ENCODE results near the gene FUT9.

The FUT9 gene

DNA sequence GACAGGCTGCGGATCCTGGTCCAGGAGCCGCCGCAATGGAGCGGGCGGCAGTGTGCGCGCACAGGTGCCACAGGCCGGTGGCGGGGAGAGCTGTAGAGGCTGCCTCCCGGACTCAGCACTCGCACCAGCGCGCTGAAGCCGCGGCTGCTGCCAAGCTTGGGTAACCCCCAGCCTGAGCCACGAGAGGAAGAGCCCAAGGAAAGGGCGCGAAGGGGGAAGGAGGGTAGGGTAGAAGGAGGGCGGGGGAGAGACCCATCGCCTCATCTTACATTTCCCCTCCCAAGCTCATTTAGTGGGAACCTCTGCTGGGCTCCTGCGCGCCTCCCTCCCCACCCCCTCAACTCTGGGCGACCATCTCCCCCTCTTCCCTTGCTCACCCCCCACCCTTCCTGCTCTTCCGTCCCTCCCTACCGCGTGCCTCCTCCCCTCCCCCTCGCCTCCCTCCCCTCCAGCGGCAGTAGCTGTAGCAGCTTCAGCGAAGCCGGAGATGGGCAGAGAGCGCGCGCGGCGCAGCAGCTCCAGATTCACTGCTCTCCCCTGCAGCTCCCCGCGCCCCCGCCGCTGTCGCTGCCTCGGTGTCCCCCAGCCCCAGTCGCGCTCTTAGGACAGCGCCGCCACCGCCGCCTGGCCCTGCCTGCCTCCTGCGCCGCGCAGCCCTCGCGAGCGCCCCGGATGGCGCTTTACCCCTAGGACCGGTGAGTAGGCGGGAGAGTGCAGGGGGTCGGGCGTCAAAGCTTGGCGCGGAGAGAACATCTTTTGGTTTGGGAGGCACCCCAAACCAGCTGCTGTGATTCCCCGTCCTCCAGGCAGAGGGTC is at the start of gene FUT9:
Gene FUT9, plus strand, starts transcription at position 457 of the 816 bp plus-strand sequence. CDS start 187,182 bp downstream, outside the sequence.
- peak in 55 of 56 donors; percentile 60 to 96 (median 89) for DNase-seq

DNA sequence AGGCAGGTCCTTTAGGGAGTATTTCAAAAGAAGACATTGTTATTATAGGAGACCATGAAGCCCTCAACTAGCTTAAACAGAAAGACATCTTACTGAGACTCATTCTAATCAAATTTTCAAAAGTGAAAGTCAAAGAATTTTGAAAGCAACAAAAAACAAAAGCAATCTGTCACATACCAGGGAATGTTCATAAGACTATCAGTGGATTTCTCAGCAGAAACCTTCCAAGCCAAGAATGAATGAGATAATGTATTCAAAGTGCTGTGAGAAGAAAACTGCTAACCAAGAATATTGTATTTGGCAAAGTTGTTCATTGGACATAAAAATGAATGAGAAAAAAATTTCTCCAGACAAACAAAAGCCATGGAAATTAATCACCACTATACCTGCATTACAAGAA is 48.2 kb upstream of the FUT9 start:
- DNase-seq: no peak

DNA sequence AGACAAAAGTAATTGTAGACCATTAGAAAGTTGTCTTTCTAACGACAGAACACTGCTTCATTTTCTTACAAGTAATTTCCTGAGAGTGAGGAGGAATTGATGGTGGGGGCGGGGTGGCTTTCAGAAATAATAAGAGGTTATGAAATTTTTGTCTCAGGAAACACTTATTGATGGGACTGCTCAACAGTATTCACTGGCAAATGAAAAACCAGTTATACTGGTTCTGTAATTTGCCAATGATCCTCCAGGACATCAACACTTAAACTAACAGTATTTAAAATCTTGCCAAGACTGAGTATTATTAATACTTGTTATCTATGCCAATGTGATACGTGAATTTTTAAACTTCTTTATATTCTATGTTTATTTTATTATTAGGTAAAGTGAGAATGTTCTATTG is 41.8 kb upstream of the FUT9 start:
- DNase-seq: no peak

DNA sequence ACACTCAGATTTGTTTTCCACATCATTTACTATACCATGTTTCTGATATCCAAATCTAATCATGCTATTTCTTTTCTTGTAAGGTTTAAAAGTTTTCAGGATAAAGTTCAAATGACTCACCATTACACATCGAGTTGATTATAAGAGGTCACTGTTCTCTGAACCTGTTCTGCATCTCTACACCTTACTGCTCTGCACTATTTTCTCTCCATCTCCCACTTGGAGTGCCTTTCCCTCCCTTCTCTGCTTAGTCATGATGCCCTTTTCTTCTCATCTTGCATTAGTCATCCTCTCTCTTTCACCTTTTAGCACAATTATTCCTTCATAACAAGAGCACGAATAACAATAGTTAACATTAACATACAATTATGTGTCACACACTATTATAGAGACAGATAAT is 37.5 kb upstream of the FUT9 start:
- no peak for DNase-seq

DNA sequence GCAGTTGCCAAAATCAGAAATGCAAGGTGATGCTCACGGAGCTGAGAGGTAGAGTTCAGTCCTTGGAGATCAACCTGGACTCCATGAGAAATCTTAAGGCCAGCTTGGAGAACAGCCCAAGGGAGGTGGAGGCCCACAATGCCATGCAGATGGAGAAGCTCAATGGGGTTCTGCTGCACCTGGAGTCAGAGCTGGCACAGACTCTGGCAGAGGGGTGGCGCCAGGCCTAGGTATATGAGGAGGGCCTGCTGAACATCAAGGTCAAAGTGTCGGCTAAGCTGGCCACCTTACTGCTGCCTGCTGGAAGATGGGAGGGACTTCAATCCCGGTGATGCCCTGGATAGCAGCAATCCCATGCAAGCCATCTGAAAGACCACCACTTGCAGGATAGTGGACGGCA is 23.9 kb upstream of the FUT9 start:
- no peak for DNase-seq

DNA sequence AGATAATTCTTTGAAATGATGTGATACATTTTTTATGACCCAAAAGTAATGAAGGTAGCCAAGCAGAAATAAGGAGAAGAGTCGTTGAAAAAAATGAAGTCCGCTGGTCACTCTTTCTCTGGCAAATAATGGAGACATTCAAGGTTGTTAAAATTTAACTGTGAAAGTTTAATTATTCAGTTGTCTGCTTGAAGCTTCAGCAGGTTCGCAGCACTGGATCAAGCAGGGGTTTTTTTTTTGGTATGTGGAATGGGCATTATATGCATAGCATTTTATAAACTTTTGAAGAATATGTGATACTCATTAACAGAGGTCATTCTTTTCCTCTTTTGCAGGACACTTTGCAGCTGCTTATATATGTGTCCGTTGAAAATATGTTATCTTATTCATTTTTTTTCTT is 21.6 kb upstream of the FUT9 start:
- no peak for DNase-seq

DNA sequence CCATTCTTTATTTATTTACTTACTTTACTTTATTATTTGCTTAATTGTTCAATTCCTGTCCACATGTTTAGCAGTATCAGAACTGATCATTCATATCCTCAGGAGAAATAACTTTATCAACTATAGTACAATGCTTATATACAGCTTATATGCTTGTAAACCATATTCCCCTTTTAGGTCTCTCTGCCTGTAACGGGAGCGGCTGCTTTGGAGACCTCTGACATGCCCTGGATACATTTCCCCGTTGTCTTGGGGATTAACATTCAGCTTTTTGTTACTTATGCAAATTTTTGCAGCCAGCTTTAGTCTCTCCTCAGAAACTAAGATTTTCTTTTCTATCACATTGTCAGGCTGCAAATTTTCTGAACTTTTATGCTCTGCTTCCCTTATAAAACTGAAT is 17.6 kb upstream of the FUT9 start:
- no peak for DNase-seq

DNA sequence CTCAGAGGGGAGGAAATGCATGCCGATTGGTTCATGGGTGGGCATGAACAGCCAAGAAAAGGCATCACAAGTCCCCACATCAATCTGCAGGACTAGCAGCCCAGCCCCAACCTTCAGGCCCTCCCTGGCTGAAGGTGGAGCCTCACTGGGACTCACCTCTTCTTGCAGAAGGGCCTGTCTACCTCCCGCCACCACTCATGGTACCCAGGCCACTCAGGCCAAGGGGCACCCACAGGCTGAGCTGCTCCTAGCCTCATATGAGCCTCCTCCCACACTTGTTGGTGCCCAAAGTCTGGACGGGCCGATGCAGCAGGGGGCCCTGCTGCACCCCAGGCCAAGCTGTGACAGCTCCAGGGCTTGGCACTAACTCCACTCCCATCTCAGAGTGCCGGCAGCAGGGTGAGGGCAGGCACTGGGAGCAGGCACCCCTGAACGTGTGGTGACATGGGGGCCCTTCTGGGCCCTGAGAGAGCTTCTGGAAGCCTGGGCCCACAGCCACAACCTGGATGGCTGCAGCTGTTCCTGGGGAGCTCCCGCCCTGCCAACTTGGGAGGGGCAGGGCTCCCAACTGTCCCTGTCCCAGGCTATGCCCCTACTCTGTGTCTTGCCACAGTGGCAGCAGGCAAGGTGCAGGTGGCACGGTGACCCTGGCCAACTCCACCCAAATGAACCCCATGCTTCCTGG is 13.7 kb upstream of the FUT9 start:
- no peak for DNase-seq

DNA sequence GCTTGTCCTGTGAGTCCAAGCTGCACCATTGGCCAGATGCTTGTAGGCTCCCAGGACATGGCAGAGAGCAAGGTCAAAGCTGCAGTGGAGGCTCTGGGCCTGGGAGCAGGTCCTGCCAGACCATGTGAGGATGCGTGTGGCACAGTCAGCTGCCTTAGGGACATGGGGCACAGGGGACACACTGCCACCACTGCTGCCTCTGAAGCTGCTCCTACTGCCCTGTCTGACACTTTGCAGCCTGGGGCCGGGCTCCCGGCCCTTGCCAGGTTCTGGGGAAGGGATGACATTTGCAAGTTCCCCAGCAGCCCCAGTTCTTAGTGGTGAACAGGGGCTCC is 13.2 kb upstream of the FUT9 start:
- DNase-seq: no peak

DNA sequence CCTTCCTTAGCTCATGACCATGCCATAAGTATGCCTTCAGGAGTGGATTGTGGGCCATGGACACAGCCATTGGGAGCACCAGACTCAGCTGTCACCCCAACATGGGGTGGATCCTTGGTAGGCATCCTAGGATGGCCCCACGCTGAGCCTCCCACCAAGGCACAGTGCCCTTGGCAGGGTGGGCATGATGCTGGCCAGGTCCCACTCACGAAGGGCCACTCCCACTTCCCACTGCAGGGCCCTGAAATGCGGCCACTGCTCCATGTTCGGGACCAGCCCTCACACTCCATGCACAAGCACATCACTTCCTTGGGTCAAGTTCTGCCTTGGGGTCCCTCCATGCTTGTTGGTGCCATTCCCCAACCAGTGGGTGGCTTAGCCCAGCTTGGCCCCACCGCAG is 12.9 kb upstream of the FUT9 start:
- no peak for DNase-seq

DNA sequence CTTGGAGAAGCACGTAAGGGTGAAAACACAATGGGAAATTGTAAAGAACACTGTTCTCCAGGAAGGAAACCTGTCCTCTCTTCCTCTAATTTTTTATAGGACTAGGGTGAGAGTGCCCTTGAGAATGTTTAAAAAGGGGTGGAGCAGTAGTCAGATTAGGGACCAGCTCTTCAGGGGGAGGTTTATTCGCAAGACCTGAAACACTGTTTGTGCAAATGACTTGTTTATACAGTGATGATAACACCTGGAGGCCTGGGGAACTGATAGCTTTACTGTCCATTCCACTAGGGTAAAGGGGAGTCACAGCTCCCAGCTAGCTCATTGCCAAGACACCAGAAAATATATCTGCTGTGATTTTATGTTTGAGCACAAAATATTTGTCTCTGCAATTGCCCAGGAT is 8.1 kb upstream of the FUT9 start:
- DNase-seq: no peak

DNA sequence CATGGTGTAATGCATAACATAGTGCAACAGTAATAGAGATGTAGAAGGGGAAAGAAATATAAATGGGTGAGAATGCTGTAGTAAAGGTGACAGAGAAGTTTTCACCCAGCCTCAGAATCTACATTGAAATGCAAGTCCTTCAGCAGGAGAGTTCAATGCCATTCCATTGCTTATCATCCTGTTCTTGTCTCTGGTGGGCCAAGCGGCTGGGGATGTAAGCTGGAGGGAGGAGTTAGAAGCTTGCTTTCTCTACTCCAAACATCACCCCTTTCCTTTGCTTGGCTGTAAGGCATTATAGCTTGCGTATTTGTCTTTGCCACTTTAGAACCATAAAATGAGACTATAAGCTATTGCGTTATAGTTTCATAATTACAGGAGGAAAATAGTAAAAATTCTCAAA is 2.2 kb upstream of the FUT9 start:
- DNase-seq: no peak

DNA sequence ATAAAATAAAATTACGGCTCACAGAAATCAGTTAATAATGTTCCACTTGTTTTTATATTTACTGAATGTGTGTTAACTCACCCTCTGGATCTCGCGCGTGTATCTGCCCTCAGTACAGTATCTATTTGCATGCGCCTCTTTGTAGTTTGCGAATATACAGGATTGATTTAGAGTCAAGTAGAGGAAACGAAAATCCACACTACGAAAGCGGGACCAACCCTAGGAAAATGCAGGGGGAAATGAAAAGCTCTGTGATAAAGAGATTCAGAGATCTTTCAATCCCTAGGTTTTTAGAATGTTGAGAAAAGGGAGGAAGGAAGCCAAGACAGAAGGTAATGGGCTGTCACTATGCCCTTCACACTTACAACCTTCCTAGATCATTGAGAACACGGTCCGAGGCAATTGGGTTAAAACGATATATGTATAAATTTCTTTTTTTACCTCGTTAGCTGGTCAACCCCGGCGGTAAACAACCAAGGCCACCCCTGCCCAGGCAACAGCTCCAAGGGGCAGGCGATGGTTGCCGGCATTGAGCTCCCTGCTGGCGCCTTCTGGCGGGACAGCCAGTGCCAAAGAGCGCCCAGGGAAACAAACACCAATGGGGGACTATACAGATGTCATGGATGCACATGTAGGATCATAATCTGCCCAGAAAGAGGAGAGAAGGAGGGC is 792 bp upstream of the FUT9 start:
- DNase-seq: peak in 40 of 56 donors; percentile 36 to 93 (median 82)

DNA sequence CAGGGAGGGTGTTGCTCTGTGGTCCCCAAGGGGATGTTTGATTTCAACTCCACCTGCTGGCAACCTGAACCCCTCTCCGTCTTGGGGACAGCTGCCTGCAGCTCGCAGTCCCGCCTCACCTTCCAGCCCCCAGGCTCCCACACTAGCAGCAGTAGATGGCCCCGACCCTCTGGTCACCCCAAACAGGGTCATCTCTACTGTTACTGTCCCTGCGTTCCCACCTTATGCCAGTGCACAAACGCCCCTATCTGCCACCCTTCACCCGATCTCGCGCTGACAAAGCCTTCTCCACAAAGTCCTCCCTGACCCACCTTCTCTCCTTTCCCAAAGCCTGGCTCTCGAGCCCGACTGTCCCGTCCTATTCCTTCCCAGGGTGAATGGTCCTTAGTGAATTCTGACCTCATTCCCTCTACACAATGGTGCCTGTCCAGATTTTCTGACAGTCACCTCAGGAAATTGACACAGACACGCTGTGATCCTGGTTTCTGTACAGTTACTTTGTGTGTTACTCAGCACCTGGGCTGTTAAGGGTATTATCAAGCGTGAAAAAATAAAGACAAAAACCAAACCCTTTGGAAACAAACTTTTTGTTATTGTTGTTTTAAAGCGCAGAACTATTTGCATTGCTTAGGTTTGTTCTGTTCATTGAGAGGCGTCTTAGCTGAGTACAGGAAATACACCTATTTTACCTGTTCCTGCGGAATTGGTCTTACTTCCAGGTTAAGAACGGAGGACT is 728 bp downstream of the FUT9 start:
- DNase-seq: peak in 32 of 56 donors; percentile 25 to 81 (median 58)

DNA sequence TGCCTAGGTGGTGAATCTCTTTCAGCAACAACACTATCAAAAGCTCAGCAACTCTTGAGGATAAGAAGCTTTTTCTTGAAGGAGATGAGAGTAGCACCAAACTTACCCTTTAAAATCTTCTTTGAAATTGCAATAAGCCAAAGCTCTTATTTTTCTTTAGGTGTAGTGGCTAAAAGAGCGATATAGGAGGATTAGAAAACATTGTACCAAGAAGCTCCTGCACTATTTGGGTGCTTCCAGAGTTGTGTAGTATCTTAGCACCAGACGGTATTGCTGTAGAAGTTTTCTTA is 1.2 kb downstream of the FUT9 start:
- no peak for DNase-seq

DNA sequence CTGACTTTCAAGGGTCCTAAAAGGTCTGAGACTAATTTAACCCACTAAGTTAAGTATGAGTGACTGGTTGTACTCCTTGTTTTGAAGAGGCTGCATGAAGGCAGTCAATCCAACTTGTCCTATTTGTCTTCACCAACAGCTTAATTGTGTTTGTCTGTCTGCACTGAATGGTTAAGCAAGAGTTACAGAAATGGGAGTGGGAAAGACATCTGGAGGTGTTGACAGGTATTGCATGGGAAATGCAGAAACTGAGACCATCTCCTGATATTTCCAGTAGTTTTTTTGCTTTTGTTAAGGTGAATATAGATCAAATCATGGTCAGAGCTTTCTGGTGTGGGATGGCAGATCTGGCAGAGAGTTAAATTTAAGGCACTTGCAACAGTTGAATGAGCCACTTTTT is 6.5 kb downstream of the FUT9 start:
- no peak for DNase-seq

DNA sequence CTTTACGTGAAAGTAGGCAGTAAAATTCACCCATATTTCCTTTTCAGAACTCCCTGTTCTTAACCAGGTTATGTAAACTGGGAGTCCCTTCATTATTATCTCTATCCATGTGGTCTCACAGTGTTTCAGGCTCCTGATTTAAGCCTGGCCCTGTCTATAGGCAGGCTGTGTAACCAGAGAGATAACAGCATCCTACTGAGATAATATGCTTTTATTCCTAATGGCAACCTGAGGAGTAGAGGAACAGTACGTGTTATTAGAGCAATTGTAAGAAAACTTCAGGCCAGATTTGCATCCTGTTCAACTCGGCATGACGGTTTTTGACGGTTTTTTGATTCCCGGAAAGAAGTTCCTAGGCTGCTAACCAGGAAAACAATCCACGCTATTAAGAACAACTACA is 16.9 kb downstream of the FUT9 start:
- no peak for DNase-seq

DNA sequence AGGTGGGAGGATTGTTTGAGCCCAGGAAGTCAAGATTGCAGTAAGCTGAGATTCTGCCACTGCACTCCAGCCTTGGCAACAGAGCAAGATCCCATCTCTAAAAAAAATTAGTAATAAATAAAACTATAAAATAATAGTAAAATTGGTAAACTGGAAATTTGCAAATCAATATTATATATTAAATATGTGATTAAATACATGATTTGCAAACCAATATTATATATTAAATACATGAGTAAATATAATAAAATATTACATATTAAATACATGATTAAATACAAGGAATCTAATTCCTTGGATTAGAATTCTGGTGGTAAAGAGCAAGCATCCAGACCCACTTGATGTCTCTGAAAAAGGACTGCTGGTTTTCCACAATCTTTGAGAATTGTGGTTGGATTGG is 35.8 kb downstream of the FUT9 start:
- no peak for DNase-seq

DNA sequence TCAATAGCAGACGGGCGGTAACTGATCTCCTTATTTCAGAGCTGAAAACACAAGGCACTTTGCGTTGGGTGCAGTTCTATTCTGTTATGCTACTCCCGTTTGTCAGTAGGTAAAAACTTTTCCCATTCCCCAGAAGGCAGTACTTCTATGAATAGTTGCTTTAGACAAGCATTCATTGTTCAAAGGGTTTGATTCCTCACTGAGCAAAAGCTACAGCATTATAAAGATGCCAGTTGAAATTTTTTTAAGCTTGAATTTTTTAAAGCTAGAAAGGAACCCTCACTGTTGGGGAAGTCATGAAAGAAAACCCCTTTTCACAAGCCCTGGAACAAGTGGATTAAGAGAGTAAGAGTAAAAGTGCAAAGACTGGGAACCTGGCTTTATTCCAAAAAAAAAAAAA is 42.3 kb downstream of the FUT9 start:
- peak in 1 of 56 donors; percentile 18 for DNase-seq

DNA sequence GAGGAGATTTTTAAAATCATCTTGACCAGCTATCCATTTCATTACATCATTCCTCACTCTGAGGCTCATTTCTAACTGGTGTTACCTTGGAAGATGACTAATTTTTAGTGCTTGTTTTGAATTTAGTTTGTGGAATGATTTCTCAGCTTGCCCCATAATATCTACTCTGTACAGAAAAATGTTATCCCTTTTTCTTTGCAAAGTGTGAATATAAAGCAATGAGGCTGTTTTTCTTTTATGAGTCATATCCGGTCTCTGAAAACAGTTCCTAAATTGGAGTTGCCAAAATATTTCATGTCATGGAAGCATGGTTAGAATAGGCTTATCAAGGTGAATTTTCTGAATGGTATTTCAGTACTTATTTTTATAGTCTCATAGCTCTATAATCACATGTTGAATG is 43.8 kb downstream of the FUT9 start:
- DNase-seq: no peak

DNA sequence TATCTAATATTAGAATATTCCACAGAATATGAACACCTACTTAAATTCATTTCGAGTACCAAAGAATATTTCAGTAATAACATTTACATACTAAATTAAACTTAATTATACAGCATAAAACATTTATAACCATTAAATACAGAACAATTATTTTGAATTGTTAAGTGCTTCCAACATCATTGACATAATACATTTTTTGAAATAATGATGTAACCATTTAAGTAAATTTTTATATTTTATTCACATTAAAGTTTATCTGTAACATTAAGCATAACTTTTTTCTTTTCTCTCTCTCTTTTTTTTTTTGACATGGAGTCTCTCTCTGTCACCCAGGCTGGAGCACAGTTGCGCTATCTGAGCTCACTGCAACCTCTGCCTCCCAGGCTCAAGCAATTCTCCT is 44.5 kb downstream of the FUT9 start:
- DNase-seq: no peak

DNA sequence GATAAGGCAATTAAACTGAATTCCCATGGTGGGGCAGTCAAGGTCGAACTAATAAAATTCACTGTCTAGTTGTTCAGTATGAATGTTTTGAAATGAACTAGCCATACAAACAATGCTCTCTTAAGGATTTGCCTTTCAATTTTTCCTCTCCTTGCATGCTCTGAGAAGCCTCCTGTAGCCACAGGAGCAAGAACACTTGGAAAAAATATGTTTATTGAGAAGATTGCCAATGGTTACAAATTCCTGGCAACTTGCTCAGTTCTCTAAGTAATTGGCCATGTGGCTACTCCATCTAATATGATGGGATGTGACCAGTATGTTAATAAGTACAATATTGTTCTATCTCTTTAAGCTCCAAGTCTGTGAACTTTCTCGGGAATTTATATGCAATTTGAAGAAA is 49.4 kb downstream of the FUT9 start:
- DNase-seq: no peak

Measured in nucleus accumbens (tissue), 56 donors.